Measurements from ENCODE around the gene EIF3A. TPM values are rescaled to one million over a fixed set of nuclear protein-coding genes. Genes with fewer than 3 reads are reported as not detected.
A peak's percentile ranks its signal among the peaks of the same experiment; 100 is the strongest.

Gene EIF3A
- total and polyA plus RNA-seq, 9 of the 15 experiments (the other 6 are each of a cell fraction or from before 2014, with no cell fraction given) = 19.6 to 163 (median 102) TPM

- no peak for FAIRE-seq
- H3K9me1 ChIP-seq (ENCODE audit: control insufficient read depth, insufficient read depth, low read length) = no peaks in the 10 kb centered on the region
- H3K9ac ChIP-seq (ENCODE audit: insufficient read depth in 1 of 2, low read depth in 2 of 2, low read length in 2 of 2) = peak overlapping the region in 1 of 2 experiments; percentile 43; a peak in 2 of 4 replicates
- BruUV-seq (replicated peaks) = no TSS peak
- intact Hi-C loops (cut with micrococcal nuclease) = no loop called here
- H3K36me3 ChIP-seq (ENCODE audit: control insufficient read depth, insufficient read depth, low read length) = peaks cover 11% of the 10 kb centered on the region; the same call in 1 of the 3 replicates
- no peaks in the 10 kb centered on the region for H4K20me1 ChIP-seq (replicated peaks; ENCODE audit: control insufficient read depth, insufficient read depth, low read length)
- TF ChIP-seq ZNF121 (CRISPR knock-in tag; conservative IDR thresholded peaks at IDR 0.05) (peak; percentile 37; the same call in 1 of the 2 replicates), RBM25 (IDR thresholded peaks at IDR 0.05; ENCODE audit: low read depth, low read length, severe bottlenecking) (peak; percentile 57), UBTF (IDR thresholded peaks at IDR 0.05; ENCODE audit: borderline replicate concordance in 1 of 2, low read depth in 2 of 2, low read length in 2 of 2) (no peak)
- no peak overlapping the region for H3K4me3 ChIP-seq
- H3K4me2 ChIP-seq (ENCODE audit: insufficient read depth, low read length) = no peak overlapping the region
- no peaks in the 10 kb centered on the region for H3K27me3 ChIP-seq (ENCODE audit: control insufficient read depth in 2 of 2, insufficient read depth in 2 of 2, low read length in 2 of 2)
- no peak for ATAC-seq
- ChIA-PET CTCF (ENCODE audit: low intra/inter-chr PET ratio) (no interaction called here), POLR2A (interaction anchor here (0.5 to 0.7 kb wide), 2 partner anchors 8 to 12 kb away, joined by 3 to 5 read pairs; no protein-coding TSS in a partner anchor)
- no peak for DNase-seq (ENCODE audit: extremely low read depth in 1 of 4, low spot score in 3 of 4)
- no peaks in the 10 kb centered on the region for H3K9me3 ChIP-seq (replicated peaks; ENCODE audit: control insufficient read depth, insufficient read depth, low read depth, low read length)
- H3K27ac ChIP-seq (ENCODE audit: extremely low read depth, low read depth, low read length) = peak overlapping the region; percentile 63
- H3K79me2 ChIP-seq (ENCODE audit: control insufficient read depth, insufficient read depth, low read length) = no peaks in the 10 kb centered on the region
- H3K4me1 ChIP-seq (replicated peaks in 1 of 2; ENCODE audit: control insufficient read depth in 2 of 2, insufficient read depth in 2 of 2, low read length in 2 of 2) = peaks cover 0 to 7% of the 10 kb centered on the region in 2 experiments; a peak in 2 of 5 replicates
- WGBS (ENCODE audit: insufficient coverage, low coverage, missing lambda C conversion rate) = 31% methylated on average over 2 of the region's 2 CpGs
- in situ Hi-C loops (cut with MboI) = no loop called here
- H2AFZ ChIP-seq (ENCODE audit: low read depth, low read length) = peak overlapping the region; percentile 73
These were observed 40.3 kb upstream of the EIF3A start for GRCh38 chr10:119120875-119121274.

Measured in K562 (cell line).